HepG2 (cell line): ENCODE data around the gene ARL5C. TPM values are rescaled to one million over a fixed set of nuclear protein-coding genes. Genes with fewer than 3 reads are reported as not detected.

ENCODE experiments used
- AKAP8 ChIP-seq: sonication (generic); formaldehyde crosslinking; IDR thresholded peaks from 2 replicates; pipeline ENCODE4 v1.5.1; 2020; ENCODE audit warnings: mild to moderate bottlenecking, missing genetic modification reagents
- ELF4 ChIP-seq: sonication (generic); formaldehyde crosslinking; IDR thresholded peaks from 2 replicates; pipeline ENCODE4 v1.5.0; 2020; ENCODE audit warnings: missing genetic modification reagents, mild to moderate bottlenecking, moderate library complexity, borderline replicate concordance
- EZH2 ChIP-seq: conservative IDR thresholded peaks from 2 replicates; pipeline ENCODE4 v1.6.1; 2012; ENCODE audit warnings: mild to moderate bottlenecking, low read depth, low read length, moderate library complexity
- FOXJ3 ChIP-seq: sonication (generic); formaldehyde crosslinking; IDR thresholded peaks from 2 replicates; pipeline ENCODE4 v1.4.0; 2020; ENCODE audit warnings: missing genetic modification reagents, mild to moderate bottlenecking, borderline replicate concordance
- ISX ChIP-seq: sonication (generic); formaldehyde crosslinking; conservative IDR thresholded peaks from 2 replicates; pipeline ENCODE4 v1.5.0; 2020; ENCODE audit warnings: missing genetic modification reagents
- PHF8 ChIP-seq: sonication (generic); formaldehyde crosslinking; IDR thresholded peaks from 2 replicates; pipeline ENCODE4 v1.5.0; 2020; ENCODE audit warnings: missing genetic modification reagents
- RBFOX2 ChIP-seq: fragments of 200-400 bp; formaldehyde crosslinking; IDR thresholded peaks from 2 replicates; pipeline ENCODE4 v1.6.1; 2017; ENCODE audit warnings: low read depth, mild to moderate bottlenecking, low read length
- RFX1 ChIP-seq: fragments of 450-650 bp; IDR thresholded peaks from 2 replicates; pipeline ENCODE4 v1.6.1; 2017
- SMAD9 ChIP-seq: sonication (generic); formaldehyde crosslinking; IDR thresholded peaks from 2 replicates; pipeline ENCODE4 v1.5.1; 2020; ENCODE audit warnings: mild to moderate bottlenecking, missing genetic modification reagents
- SSRP1 ChIP-seq: IDR thresholded peaks from 2 replicates; pipeline ENCODE4 v1.6.1; 2016; ENCODE audit warnings: control low read depth
- STAT5B ChIP-seq: sonication (generic); formaldehyde crosslinking; IDR thresholded peaks from 2 replicates; pipeline ENCODE4 v1.4.0; 2020; ENCODE audit warnings: missing genetic modification reagents
- TEAD2 ChIP-seq: sonication (generic); formaldehyde crosslinking; IDR thresholded peaks from 2 replicates; pipeline ENCODE4 v1.9.0; 2021; ENCODE audit warnings: missing genetic modification reagents
- THYN1 ChIP-seq: sonication (generic); formaldehyde crosslinking; IDR thresholded peaks from 2 replicates; pipeline ENCODE4 v1.8.1; 2023; ENCODE audit warnings: low read depth, mild to moderate bottlenecking, moderate library complexity, missing genetic modification reagents, borderline replicate concordance
- ZNF20 ChIP-seq: sonication (generic); formaldehyde crosslinking; IDR thresholded peaks from 2 replicates; pipeline ENCODE4 v1.4.0; 2020; ENCODE audit warnings: mild to moderate bottlenecking, moderate library complexity, missing genetic modification reagents
- ZNF256 ChIP-seq: sonication (generic); formaldehyde crosslinking; conservative IDR thresholded peaks from 2 replicates; pipeline ENCODE4 v1.4.0; 2020; ENCODE audit warnings: missing genetic modification reagents
- ZNF530 ChIP-seq: sonication (generic); formaldehyde crosslinking; IDR thresholded peaks from 2 replicates; pipeline ENCODE4 v1.5.0; 2020; ENCODE audit warnings: low read depth, mild to moderate bottlenecking, missing genetic modification reagents
- polyA plus RNA-seq, 8 experiments: library from polyadenylated mRNA; depleted of rRNA in 3 of 8; stranded (reverse) in 7 of 8; unstranded in 1 of 8; fragments of >200 nt; fragmentation: Illumina TruSeq in 4 of 8; extraction: Trizol in 4 of 8; gene quantifications; 2 replicates each; pipeline versions ENCODE4 v1.2.1 to v1.2.3, GENCODE V29; 2011 to 2016; ENCODE audit warnings: low read depth in 4 of 8, missing spikeins in 1 of 8, mixed read lengths in 1 of 8; ENCODE audit not compliant: insufficient read depth in 1 of 8
- total RNA-seq, 5 experiments: library from RNA; depleted of rRNA; stranded (reverse); fragments of >200 nt; fragmentation: Illumina TruSeq; extraction: Trizol; gene quantifications; 2 replicates each; pipeline ENCODE4 v1.2.3, GENCODE V29; 2016; ENCODE audit warnings: low read depth in 1 of 5
- TF ChIP-seq, protein P1 (sequence below): sonication (generic); formaldehyde crosslinking; IDR thresholded peaks from 2 replicates; pipeline ENCODE4 v1.5.0; 2020; ENCODE audit warnings: missing genetic modification reagents
- TF ChIP-seq, protein P2 (sequence below): sonication (generic); formaldehyde crosslinking; IDR thresholded peaks from 2 replicates; pipeline ENCODE4 v1.8.0; 2022; ENCODE audit warnings: mild to moderate bottlenecking, missing genetic modification reagents, borderline replicate concordance
- TF ChIP-seq, protein P3 (sequence below): sonication (generic); formaldehyde crosslinking; IDR thresholded peaks from 2 replicates; pipeline ENCODE4 v1.4.0; 2020; ENCODE audit warnings: mild to moderate bottlenecking, missing genetic modification reagents
- TF ChIP-seq, protein P4 (sequence below): sonication (generic); formaldehyde crosslinking; IDR thresholded peaks from 2 replicates; pipeline ENCODE4 v1.5.0; 2020; ENCODE audit warnings: mild to moderate bottlenecking, missing genetic modification reagents, borderline replicate concordance
- TF ChIP-seq, protein P5 (sequence below): fragments of 450-650 bp; IDR thresholded peaks from 2 replicates; pipeline ENCODE4 v1.6.1; 2017

ARL5C gene
- total and polyA plus RNA-seq, 2 of the 13 experiments (the other 11 are each of a cell fraction or from before 2014, with no cell fraction given): not detected

DNA sequence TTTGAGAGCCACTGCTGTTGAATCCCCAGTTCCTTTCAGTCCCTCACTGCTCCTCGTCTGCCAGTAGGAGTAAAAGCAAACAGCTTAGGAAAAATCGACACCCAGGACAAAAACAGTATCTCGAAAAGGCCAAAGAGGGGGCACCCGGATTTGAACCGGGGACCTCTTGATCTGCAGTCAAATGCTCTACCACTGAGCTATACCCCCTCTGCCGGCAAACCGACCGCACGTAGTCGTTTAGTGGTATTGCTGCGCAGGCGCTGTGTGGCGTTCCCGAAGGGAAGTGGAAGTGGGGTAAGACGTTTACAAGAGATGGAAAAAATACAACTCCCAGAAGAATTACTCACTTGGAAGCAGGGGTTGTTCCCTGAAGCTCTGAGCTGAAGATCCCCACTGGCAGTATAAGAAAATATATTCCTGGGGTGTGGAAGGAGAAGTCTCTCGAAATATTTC lies 12.3 kb downstream of the ARL5C start (continued):
- TF ChIP-seq, protein P1, sequence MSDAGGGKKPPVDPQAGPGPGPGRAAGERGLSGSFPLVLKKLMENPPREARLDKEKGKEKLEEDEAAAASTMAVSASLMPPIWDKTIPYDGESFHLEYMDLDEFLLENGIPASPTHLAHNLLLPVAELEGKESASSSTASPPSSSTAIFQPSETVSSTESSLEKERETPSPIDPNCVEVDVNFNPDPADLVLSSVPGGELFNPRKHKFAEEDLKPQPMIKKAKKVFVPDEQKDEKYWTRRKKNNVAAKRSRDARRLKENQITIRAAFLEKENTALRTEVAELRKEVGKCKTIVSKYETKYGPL (CRISPR knock-in tag): peak; percentile 45; the same call in 1 of the 2 replicates
- TF ChIP-seq RBFOX2 (no peak), FOXJ3 (CRISPR knock-in tag) (no peak), ZNF20 (no peak), ELF4 (CRISPR knock-in tag) (no peak), AKAP8 (no peak), EZH2 (no peak), RFX1 (no peak), TEAD2 (CRISPR knock-in tag) (no peak), ZNF256 (CRISPR knock-in tag) (no peak), SSRP1 (CRISPR knock-in tag) (peak; percentile 78; the same call in 1 of the 2 replicates), ISX (CRISPR knock-in tag) (no peak), THYN1 (CRISPR knock-in tag) (no peak), ZNF530 (CRISPR knock-in tag) (no peak), PHF8 (CRISPR knock-in tag) (no peak; the same call in 1 of the 2 replicates), STAT5B (CRISPR knock-in tag) (no peak), SMAD9 (CRISPR knock-in tag) (0 out of 2 replicates have a peak, but pooled peaks have one; percentile 33)
- TF ChIP-seq, protein P2, sequence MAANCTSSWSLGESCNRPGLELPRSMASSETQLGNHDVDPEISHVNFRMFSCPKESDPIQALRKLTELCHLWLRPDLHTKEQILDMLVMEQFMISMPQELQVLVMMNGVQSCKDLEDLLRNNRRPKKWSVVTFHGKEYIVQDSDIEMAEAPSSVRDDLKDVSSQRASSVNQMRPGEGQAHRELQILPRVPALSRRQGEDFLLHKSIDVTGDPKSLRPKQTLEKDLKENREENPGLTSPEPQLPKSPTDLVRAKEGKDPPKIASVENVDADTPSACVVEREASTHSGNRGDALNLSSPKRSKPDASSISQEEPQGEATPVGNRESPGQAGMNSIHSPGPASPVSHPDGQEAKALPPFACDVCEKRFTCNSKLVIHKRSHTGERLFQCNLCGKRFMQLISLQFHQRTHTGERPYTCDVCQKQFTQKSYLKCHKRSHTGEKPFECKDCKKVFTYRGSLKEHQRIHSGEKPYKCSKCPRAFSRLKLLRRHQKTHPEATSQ (CRISPR knock-in tag): no peak
- TF ChIP-seq, protein P3, sequence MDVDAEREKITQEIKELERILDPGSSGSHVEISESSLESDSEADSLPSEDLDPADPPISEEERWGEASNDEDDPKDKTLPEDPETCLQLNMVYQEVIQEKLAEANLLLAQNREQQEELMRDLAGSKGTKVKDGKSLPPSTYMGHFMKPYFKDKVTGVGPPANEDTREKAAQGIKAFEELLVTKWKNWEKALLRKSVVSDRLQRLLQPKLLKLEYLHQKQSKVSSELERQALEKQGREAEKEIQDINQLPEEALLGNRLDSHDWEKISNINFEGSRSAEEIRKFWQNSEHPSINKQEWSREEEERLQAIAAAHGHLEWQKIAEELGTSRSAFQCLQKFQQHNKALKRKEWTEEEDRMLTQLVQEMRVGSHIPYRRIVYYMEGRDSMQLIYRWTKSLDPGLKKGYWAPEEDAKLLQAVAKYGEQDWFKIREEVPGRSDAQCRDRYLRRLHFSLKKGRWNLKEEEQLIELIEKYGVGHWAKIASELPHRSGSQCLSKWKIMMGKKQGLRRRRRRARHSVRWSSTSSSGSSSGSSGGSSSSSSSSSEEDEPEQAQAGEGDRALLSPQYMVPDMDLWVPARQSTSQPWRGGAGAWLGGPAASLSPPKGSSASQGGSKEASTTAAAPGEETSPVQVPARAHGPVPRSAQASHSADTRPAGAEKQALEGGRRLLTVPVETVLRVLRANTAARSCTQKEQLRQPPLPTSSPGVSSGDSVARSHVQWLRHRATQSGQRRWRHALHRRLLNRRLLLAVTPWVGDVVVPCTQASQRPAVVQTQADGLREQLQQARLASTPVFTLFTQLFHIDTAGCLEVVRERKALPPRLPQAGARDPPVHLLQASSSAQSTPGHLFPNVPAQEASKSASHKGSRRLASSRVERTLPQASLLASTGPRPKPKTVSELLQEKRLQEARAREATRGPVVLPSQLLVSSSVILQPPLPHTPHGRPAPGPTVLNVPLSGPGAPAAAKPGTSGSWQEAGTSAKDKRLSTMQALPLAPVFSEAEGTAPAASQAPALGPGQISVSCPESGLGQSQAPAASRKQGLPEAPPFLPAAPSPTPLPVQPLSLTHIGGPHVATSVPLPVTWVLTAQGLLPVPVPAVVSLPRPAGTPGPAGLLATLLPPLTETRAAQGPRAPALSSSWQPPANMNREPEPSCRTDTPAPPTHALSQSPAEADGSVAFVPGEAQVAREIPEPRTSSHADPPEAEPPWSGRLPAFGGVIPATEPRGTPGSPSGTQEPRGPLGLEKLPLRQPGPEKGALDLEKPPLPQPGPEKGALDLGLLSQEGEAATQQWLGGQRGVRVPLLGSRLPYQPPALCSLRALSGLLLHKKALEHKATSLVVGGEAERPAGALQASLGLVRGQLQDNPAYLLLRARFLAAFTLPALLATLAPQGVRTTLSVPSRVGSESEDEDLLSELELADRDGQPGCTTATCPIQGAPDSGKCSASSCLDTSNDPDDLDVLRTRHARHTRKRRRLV (CRISPR knock-in tag): peak; percentile 42; the same call in 1 of the 2 replicates
- TF ChIP-seq, protein P4, sequence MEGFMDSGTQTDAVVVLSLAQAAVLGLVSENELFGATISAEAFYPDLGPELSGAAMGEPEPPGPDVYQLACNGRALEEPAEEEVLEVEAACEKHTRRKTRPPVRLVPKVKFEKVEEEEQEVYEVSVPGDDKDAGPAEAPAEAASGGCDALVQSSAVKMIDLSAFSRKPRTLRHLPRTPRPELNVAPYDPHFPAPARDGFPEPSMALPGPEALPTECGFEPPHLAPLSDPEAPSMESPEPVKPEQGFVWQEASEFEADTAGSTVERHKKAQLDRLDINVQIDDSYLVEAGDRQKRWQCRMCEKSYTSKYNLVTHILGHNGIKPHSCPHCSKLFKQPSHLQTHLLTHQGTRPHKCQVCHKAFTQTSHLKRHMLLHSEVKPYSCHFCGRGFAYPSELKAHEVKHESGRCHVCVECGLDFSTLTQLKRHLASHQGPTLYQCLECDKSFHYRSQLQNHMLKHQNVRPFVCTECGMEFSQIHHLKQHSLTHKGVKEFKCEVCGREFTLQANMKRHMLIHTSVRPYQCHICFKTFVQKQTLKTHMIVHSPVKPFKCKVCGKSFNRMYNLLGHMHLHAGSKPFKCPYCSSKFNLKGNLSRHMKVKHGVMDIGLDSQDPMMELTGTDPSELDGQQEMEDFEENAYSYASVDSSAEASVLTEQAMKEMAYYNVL (CRISPR knock-in tag): no peak
- TF ChIP-seq, protein P5, sequence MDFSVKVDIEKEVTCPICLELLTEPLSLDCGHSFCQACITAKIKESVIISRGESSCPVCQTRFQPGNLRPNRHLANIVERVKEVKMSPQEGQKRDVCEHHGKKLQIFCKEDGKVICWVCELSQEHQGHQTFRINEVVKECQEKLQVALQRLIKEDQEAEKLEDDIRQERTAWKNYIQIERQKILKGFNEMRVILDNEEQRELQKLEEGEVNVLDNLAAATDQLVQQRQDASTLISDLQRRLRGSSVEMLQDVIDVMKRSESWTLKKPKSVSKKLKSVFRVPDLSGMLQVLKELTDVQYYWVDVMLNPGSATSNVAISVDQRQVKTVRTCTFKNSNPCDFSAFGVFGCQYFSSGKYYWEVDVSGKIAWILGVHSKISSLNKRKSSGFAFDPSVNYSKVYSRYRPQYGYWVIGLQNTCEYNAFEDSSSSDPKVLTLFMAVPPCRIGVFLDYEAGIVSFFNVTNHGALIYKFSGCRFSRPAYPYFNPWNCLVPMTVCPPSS: no peak
